SK-N-SH (cell line): ENCODE measurements around the gene CA10. TPM values are rescaled to one million over a fixed set of nuclear protein-coding genes. Genes with fewer than 3 reads are reported as not detected.

ENCODE experiments used
- CTCF ChIA-PET: fragments of 300-600, 350-600 bp; formaldehyde crosslinking; extraction: SDS; loops from one replicate; lab custom pipeline; 2021; lab: Yijun Ruan, JAX
- POLR2A ChIA-PET: fragments of 350-600 bp; sonication (Branson Sonifier 250); formaldehyde crosslinking; extraction: SDS; loops from one replicate; lab custom pipeline; 2020; ENCODE audit warnings: antibody characterized with exemption, inconsistent platforms; lab: Yijun Ruan, JAX
- DNase-seq: peaks from one replicate; pipeline ENCODE4 v3.0.0; 2012
- H2AFZ ChIP-seq: fragments of 200-600 bp; sonication (generic); 2 replicates; pipeline ENCODE4 v1.8.1; 2016; ENCODE audit warnings: antibody characterized with exemption, mild to moderate bottlenecking, low read depth
- H3F3A ChIP-seq: fragments of 200-600 bp; sonication (generic); replicated peaks from 2 replicates; pipeline ENCODE3; 2016; ENCODE audit warnings: antibody characterized with exemption, mild to moderate bottlenecking; ENCODE audit not compliant: insufficient read depth
- H3K27ac ChIP-seq, 2 experiments: fragments of 200-500 bp in 1 of 2; fragments of 200-600 bp in 1 of 2; sonication (Bioruptor generic) in 1 of 2; sonication (generic), shearing (Covaris generic) in 1 of 2; 2 replicates each; pipeline versions ENCODE4 v1.5.1 to v1.6.1; 2014 to 2016; ENCODE audit warnings: low read depth in 2 of 2, inconsistent platforms in 1 of 2, low read length in 1 of 2, mild to moderate bottlenecking in 1 of 2, mixed read lengths in 1 of 2
- H3K27me3 ChIP-seq: fragments of 200-600 bp; sonication (generic), shearing (Covaris generic); 2 replicates; pipeline ENCODE4 v1.6.1; 2016; ENCODE audit warnings: mixed run types; ENCODE audit not compliant: insufficient read depth
- H3K36me3 ChIP-seq, 2 experiments: fragments of 200-500 bp in 1 of 2; fragments of 200-600 bp in 1 of 2; sonication (Bioruptor generic) in 1 of 2; sonication (generic) in 1 of 2; replicated peaks in 1 of 2; 2 replicates each; pipeline versions ENCODE3 to v1.5.1; 2014 to 2016; ENCODE audit warnings: low read length in 1 of 2, mild to moderate bottlenecking in 1 of 2; ENCODE audit not compliant: insufficient read depth in 2 of 2, control insufficient read depth in 1 of 2
- H3K4me1 ChIP-seq, 2 experiments: fragments of 200-500 bp in 1 of 2; fragments of 200-600 bp in 1 of 2; sonication (Bioruptor generic) in 1 of 2; sonication (generic), shearing (Covaris generic) in 1 of 2; 2 replicates each; pipeline versions ENCODE4 v1.5.1 to v1.6.1; 2014 to 2016; ENCODE audit warnings: low read depth in 1 of 2, low read length in 1 of 2, mixed run types in 1 of 2; ENCODE audit not compliant: insufficient read depth in 2 of 2, control insufficient read depth in 1 of 2
- H3K4me2 ChIP-seq: fragments of 200-600 bp; sonication (generic), shearing (Covaris generic); 2 replicates; pipeline ENCODE4 v1.6.1; 2017; ENCODE audit warnings: mixed run types
- H3K4me3 ChIP-seq, 2 experiments: fragments of 200-500 bp in 1 of 2; fragments of 200-600 bp in 1 of 2; sonication (Bioruptor generic) in 1 of 2; sonication (generic), shearing (Covaris generic) in 1 of 2; 2 replicates each; pipeline versions ENCODE4 v1.5.1 to v1.8.1; 2014 to 2016; ENCODE audit warnings: low read depth in 2 of 2, inconsistent platforms in 1 of 2, low read length in 1 of 2, mild to moderate bottlenecking in 1 of 2, mixed read lengths in 1 of 2, moderate library complexity in 1 of 2
- H3K79me2 ChIP-seq: fragments of 200-600 bp; sonication (generic); 2 replicates; pipeline ENCODE4 v1.8.1; 2017; ENCODE audit warnings: mild to moderate bottlenecking; ENCODE audit not compliant: insufficient read depth
- H3K9ac ChIP-seq: fragments of 200-600 bp; sonication (generic); 2 replicates; pipeline ENCODE4 v1.6.1; 2017; ENCODE audit warnings: mixed run types
- H3K9me2 ChIP-seq: fragments of 200-600 bp; sonication (generic); 2 replicates; pipeline ENCODE4 v1.6.1; 2017; ENCODE audit warnings: mixed run types
- H3K9me3 ChIP-seq: fragments of 200-600 bp; sonication (generic); 2 replicates; pipeline ENCODE4 v1.6.1; 2017; ENCODE audit warnings: mixed run types, mild to moderate bottlenecking, moderate library complexity
- H4K20me1 ChIP-seq: fragments of 200-600 bp; sonication (generic); 2 replicates; pipeline ENCODE4 v1.6.1; 2017; ENCODE audit warnings: mild to moderate bottlenecking, mixed run types; ENCODE audit not compliant: insufficient read depth
- CTCF ChIP-seq: fragments of 200-600 bp; sonication (generic); IDR thresholded peaks from 2 replicates; pipeline ENCODE4 v1.6.1; 2017; ENCODE audit warnings: antibody characterized with exemption, mild to moderate bottlenecking, moderate library complexity
- ELF1 ChIP-seq: IDR thresholded peaks from 2 replicates; pipeline ENCODE4 v1.4.0; 2012
- FOXM1 ChIP-seq: IDR thresholded peaks from 2 replicates; pipeline ENCODE4 v1.4.0; 2012; ENCODE audit warnings: low read depth, mild to moderate bottlenecking
- MAX ChIP-seq: IDR thresholded peaks from 2 replicates; pipeline ENCODE4 v1.4.0; 2012; ENCODE audit warnings: low read depth
- MXI1 ChIP-seq: IDR thresholded peaks from 2 replicates; pipeline ENCODE4 v1.6.1; 2012; ENCODE audit warnings: mild to moderate bottlenecking, low read depth, low read length, improper control_type of control experiment
- NRF1 ChIP-seq: IDR thresholded peaks from 2 replicates; pipeline ENCODE4 v1.6.1; 2012; ENCODE audit warnings: low read depth, mild to moderate bottlenecking, low read length
- PBX3 ChIP-seq: IDR thresholded peaks from 2 replicates; pipeline ENCODE4; 2012
- POLR2AphosphoS5 ChIP-seq: IDR thresholded peaks from 2 replicates; pipeline ENCODE4 v1.6.1; 2012; ENCODE audit warnings: low read depth, low read length
- RCOR1 ChIP-seq: fragments of 150-350 bp; IDR thresholded peaks from 2 replicates; pipeline ENCODE4 v1.6.1; 2017; ENCODE audit warnings: antibody characterized with exemption, low read length
- REST ChIP-seq: IDR thresholded peaks from 2 replicates; pipeline ENCODE4 v1.6.1; 2012; ENCODE audit warnings: mild to moderate bottlenecking, low read depth, low read length, moderate library complexity
- RFX5 ChIP-seq: IDR thresholded peaks from 2 replicates; pipeline ENCODE4 v1.6.1; 2012; ENCODE audit warnings: mild to moderate bottlenecking, improper control_type of control experiment, low read length
- TCF12 ChIP-seq: IDR thresholded peaks from 2 replicates; pipeline ENCODE4 v1.4.0; 2012
- USF1 ChIP-seq: IDR thresholded peaks from 2 replicates; pipeline ENCODE4 v1.4.0; 2012; ENCODE audit warnings: low read depth, borderline replicate concordance
- USF2 ChIP-seq: fragments of 150-350 bp; IDR thresholded peaks from 2 replicates; pipeline ENCODE4 v1.6.1; 2017; ENCODE audit warnings: antibody characterized with exemption, low read length, low read depth, borderline replicate concordance
- YY1 ChIP-seq: IDR thresholded peaks from 2 replicates; pipeline ENCODE4 v1.4.0; 2012; ENCODE audit warnings: low read depth, mild to moderate bottlenecking
- WGBS: methylation state at CpG from one replicate; pipeline ENCODE4 v1.1.6; 2017; ENCODE audit warnings: low lambda C conversion rate; 5-methylcytosine and 5-hydroxymethylcytosine counted together
- polyA plus RNA-seq, 3 experiments: library from polyadenylated mRNA; depleted of rRNA; stranded (reverse); fragments of >200 nt; gene quantifications; 2 replicates each; pipeline ENCODE4 v1.2.3, GENCODE V29; 2012

CA10 gene
- polyA plus RNA-seq, 1 of the 3 experiments (the other 2 are of a cell fraction), result not detected

- TF ChIP-seq CTCF (no peak), POLR2AphosphoS5 (no peak), FOXM1 (no peak), RFX5 (no peak), MAX (no peak), NRF1 (no peak), ELF1 (no peak), RCOR1 (no peak), MXI1 (no peak), USF2 (no peak)
Observed at GRCh38 chr17:51618476-51618875, 540.0 kb downstream of the CA10 start (continued).

- Histone ChIP-seq H3K9me3 (no peaks in the 10 kb centered on the region), H3K4me2 (no peak overlapping the region), H3K4me1 (no peaks in the 10 kb centered on the region; a peak in 1 of 4 replicates), H3K36me3 (no peaks in the 10 kb centered on the region), H3K27me3 (no peaks in the 10 kb centered on the region), H3K27ac (no peak overlapping the region), H4K20me1 (no peaks in the 10 kb centered on the region), H3K4me3 (no peak overlapping the region), H3K79me2 (no peaks in the 10 kb centered on the region), H3K9ac (no peak overlapping the region), H2AFZ (no peak overlapping the region), H3F3A (no peaks in the 10 kb centered on the region), H3K9me2 (no peaks in the 10 kb centered on the region)
- POLR2A ChIA-PET, result no interaction called here
- no peak for TF ChIP-seq YY1
- no peak for TF ChIP-seq REST
- no peak for TF ChIP-seq USF2
- no peak for TF ChIP-seq PBX3
- TF ChIP-seq CTCF, result no peak
- no peak for TF ChIP-seq TCF12
- no peak for TF ChIP-seq USF1
- no peak for TF ChIP-seq RFX5
- WGBS, result 10% methylated on average over 1 of the region's 1 CpG
- no peak for DNase-seq
- CTCF ChIA-PET, result interaction anchor here (0.6 to 1.6 kb wide), 2 partner anchors 11 to 182 kb away, joined by 3 to 4 read pairs; no protein-coding TSS in a partner anchor
Observed at GRCh38 chr17:51617986-51618385, 540.5 kb downstream of the CA10 start.
